ENCODE results near the gene RCN1. TPM values are rescaled to one million over a fixed set of nuclear protein-coding genes. Genes with fewer than 3 reads are reported as not detected.
A peak's percentile ranks its signal among the peaks of the same experiment; 100 is the strongest.

RCN1 gene
- total RNA-seq = 338 and 367 TPM in 2 replicates

DNA sequence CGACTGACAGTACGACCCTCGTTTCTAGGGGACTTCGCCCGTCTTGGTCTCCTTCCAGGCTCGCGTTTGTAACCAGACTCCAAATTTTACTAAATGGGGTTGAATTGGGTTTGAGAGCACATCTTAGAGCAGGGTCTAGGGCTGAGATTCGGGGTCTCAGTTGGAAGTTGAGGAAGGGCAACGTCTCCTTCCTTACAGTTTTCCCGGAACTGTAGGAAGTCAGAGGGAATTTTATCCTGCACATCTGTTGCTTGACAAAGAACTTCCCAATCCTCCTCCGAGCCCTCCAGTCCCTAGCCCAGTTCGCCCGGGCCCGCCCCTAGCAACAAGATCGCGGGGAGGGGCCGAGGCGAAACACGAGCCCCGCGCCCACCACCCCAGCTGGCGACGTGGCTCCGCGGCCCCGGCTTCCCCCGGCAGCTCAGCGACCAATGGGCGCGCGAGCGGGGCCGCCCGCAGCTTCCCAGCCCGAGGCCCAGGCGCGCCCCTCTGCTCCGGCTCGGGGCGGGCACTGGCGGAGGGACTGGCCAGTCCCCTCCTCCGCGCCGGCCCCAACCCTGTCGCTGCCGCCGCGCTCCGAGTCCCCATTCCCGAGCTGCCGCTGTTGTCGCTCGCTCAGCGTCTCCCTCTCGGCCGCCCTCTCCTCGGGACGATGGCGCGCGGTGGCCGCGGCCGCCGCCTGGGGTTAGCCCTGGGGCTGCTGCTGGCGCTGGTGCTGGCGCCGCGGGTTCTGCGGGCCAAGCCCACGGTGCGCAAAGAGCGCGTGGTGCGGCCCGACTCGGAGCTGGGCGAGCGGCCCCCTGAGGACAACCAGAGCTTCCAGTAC is at the start of gene RCN1:
Gene RCN1, plus strand, starts transcription at position 530 of the 826 bp plus-strand sequence. Its CDS starts 123 bp downstream, at position 653.
- peak; percentile 94 for DNase-seq (ENCODE audit: low read depth)
- TF ChIP-seq, protein P1, sequence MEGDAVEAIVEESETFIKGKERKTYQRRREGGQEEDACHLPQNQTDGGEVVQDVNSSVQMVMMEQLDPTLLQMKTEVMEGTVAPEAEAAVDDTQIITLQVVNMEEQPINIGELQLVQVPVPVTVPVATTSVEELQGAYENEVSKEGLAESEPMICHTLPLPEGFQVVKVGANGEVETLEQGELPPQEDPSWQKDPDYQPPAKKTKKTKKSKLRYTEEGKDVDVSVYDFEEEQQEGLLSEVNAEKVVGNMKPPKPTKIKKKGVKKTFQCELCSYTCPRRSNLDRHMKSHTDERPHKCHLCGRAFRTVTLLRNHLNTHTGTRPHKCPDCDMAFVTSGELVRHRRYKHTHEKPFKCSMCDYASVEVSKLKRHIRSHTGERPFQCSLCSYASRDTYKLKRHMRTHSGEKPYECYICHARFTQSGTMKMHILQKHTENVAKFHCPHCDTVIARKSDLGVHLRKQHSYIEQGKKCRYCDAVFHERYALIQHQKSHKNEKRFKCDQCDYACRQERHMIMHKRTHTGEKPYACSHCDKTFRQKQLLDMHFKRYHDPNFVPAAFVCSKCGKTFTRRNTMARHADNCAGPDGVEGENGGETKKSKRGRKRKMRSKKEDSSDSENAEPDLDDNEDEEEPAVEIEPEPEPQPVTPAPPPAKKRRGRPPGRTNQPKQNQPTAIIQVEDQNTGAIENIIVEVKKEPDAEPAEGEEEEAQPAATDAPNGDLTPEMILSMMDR (IDR thresholded peaks at IDR 0.05; ENCODE audit: insufficient read depth, low read depth, low read length) = no peak
- H3K4me3 ChIP-seq (ENCODE audit: low read depth, low read length) = peak within 1 kb of the TSS; percentile 87

DNA sequence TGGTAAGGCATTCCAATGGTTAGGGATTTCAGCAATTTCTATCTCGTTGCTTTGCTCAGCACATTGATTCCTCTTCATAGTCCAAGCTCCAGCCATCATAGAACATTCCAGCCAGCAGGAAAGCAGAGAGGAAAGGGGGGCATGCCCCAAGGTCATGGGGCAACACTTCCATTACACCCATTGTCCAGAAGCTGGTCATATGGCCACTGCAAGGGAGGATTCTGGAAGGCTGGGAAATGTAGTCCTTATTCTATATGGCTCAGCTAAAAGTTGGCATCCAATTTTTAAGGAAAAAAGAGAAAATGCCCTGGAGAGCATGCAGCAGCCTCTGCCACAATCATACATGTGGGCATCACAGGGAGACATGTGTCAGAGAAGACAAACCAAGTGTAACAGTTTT is 47.1 kb upstream of the RCN1 start:
- H3K4me3 ChIP-seq (ENCODE audit: low read depth, low read length) = no peak overlapping the region
- TF ChIP-seq, protein P1 (IDR thresholded peaks at IDR 0.05; ENCODE audit: insufficient read depth, low read depth, low read length) = no peak
- no peak for DNase-seq (ENCODE audit: low read depth)

DNA sequence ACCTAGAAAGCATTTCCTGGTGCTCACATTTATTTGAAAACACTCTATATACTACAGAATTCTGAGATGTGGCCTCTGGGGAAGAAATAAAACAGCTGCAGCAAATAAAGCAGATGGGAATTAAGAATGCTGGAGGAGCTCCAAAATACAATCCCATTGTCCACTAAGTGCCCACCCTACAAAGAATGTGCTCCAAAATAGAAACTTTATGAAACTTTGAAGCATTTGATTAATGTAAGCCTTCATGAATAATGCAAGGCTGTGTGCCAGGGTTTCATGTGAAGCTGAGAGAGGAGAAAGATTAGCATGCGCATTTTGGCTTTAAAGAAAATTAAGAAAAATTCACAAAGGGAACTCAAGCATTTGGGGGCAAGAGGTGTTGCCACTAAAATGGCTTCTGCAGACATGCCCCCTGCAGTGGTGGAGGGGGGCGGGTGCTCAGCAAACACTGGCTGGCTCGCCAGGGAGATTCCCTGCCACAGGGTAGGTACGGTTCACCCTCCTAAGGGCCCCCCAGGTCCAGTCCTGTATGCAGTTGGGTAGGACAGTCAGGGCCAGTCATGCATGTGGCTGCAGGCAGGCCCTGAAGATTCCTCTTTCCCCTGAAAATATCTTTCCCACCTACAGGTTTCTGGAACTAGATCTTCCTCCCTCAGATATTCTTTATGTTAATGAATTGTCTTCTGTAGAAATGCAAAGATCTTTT is 46.6 kb upstream of the RCN1 start:
- no peak overlapping the region for H3K4me3 ChIP-seq (ENCODE audit: low read depth, low read length)
- TF ChIP-seq, protein P1 (IDR thresholded peaks at IDR 0.05; ENCODE audit: insufficient read depth, low read depth, low read length) = no peak
- no peak for DNase-seq (ENCODE audit: low read depth)

DNA sequence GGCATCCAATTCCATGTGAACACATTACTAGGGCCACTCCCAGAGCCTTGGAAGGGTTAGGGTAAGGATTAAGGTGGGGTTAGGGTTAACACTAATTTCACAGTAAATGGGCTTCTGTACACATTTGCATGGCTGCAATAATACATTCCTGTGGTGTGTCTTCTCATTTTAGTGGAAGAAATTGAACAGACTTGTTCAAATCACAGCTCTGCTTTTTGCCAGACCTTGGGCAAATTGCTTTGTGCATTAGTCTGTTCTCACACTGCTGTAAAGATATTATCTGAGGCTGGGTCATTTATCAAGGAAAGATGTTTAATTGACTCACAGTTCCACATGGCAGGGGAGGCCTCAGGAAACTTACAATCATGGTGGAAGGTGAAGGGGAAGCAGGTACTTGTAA is 45.4 kb upstream of the RCN1 start:
- no peak overlapping the region for H3K4me3 ChIP-seq (ENCODE audit: low read depth, low read length)
- peak; percentile 4 for DNase-seq (ENCODE audit: low read depth)
- TF ChIP-seq, protein P1 (IDR thresholded peaks at IDR 0.05; ENCODE audit: insufficient read depth, low read depth, low read length) = no peak

DNA sequence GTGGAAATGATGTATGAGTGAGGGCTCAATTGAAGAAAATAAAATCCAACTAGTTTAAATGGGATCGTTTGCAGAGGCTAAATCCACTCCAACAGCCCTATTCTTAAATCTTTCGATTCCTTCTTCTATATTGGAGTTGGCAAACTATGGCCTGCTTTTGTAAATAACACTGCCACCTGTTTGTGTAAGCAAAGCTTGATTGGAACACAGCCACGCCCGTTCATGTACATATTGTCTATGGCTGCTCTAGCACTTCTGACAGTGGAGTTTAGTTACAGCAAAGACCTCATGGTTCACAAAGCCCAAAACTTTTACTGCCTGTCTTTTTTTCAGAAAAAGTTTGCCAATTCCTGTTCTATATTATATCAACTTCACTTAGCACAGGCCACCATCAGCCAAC is 40.6 kb upstream of the RCN1 start:
- TF ChIP-seq, protein P1 (IDR thresholded peaks at IDR 0.05; ENCODE audit: insufficient read depth, low read depth, low read length) = no peak
- DNase-seq (ENCODE audit: low read depth) = no peak
- H3K4me3 ChIP-seq (ENCODE audit: low read depth, low read length) = no peak overlapping the region

DNA sequence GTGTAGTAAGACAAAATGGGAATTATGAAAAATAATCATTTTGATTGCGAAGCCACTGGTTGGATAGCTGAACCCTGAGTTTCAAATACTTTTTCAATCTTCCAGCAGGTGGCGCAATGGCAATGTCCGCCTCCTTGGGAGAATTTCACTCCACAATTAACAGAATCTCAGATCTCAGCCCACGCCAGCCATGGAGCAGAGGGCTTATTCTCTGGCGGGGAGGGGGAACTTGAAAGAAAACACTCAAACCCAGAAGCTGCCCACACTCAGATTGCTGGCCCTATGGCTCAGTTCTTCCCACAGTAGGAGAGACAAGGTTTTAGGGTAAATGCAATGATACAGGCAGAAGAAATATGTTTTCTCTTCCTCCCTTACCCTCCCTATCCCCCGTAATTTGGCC is 38.7 kb upstream of the RCN1 start:
- DNase-seq (ENCODE audit: low read depth) = peak; percentile 63
- no peak overlapping the region for H3K4me3 ChIP-seq (ENCODE audit: low read depth, low read length)
- TF ChIP-seq, protein P1 (IDR thresholded peaks at IDR 0.05; ENCODE audit: insufficient read depth, low read depth, low read length) = peak; percentile 70
